Glomerular visceral epithelial cell (primary cell): Measurements from ENCODE around the gene OR8J1.
"Not testable (repeated sequence)": the region's sequence is repeated elsewhere in the genome, so short reads cannot be mapped to it uniquely, and the experiment has no call there.

Source experiments
- DNase-seq: peaks from one replicate; pipeline ENCODE4 v3.0.0-alpha.2; 2016; ENCODE audit errors: extremely low spot score

The OR8J1 gene, protein sequence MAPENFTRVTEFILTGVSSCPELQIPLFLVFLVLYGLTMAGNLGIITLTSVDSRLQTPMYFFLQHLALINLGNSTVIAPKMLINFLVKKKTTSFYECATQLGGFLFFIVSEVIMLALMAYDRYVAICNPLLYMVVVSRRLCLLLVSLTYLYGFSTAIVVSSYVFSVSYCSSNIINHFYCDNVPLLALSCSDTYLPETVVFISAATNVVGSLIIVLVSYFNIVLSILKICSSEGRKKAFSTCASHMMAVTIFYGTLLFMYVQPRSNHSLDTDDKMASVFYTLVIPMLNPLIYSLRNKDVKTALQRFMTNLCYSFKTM

DNA sequence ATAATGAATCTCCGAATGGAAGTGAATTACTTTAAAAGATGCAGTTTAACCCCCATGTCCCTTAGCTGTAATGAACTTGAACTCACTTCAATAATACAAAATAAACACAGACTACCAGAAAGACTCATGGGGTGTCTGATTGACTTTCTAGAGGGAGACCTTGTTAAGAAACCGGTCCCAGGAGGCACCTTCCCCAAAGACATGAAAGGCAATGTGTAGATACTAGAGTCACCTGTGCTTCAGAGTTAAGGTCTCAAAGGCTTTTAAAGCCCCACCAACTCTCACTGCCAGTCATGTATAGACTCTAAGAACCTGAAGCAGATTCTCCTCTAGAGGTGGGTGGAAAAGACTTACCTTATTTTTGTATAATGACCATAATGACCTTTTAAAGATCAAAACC, at the start of gene OR8J1:
Gene OR8J1 (plus strand): TSS at position 301 of the 400 bp plus-strand sequence. CDS start 5,956 bp downstream, outside the sequence.
- DNase-seq = no peak

DNA sequence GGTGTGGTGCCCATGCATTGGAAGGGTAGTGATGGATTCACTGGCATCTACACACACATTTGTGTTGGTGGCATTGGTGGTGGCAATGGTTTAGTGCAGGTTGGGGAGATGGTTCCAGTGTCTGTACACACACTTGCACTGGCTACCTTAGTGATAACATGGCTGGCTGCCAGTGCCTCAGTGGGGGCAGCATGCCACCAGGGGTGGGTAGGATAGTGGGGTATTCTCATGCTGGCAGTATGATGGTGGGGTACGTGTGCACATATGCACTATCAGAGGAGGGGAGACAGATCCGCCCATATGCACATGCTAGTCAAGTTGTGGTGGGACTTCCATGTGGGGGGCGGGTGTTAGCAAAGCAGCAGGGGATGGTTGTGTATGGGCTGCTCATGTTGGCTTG, 46.3 kb upstream of the OR8J1 start:
- no peak for DNase-seq

DNA sequence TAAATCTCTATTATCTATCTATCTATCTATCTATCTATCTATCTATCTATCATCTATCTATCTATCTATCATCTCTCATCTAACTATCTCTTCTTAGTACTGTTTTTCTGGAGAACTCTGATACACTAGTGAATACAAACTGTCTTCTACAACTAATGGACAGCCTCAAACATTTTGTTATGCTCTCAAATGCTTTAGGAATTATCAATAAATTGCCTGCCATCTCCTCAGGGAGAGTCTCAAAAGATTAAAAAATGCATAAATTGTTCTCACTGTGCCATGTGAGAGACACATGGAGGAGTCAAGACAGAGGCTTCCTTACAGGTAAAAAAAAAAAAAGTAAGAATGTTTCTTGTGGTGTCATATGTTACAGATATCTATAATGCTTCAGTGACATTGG, 39.2 kb upstream of the OR8J1 start, which contains the start of gene OR8K3:
Gene OR8K3 (plus strand): TSS at position 301 of the 400 bp plus-strand sequence. CDS start 3,163 bp downstream, outside the sequence.
- DNase-seq = no peak

DNA sequence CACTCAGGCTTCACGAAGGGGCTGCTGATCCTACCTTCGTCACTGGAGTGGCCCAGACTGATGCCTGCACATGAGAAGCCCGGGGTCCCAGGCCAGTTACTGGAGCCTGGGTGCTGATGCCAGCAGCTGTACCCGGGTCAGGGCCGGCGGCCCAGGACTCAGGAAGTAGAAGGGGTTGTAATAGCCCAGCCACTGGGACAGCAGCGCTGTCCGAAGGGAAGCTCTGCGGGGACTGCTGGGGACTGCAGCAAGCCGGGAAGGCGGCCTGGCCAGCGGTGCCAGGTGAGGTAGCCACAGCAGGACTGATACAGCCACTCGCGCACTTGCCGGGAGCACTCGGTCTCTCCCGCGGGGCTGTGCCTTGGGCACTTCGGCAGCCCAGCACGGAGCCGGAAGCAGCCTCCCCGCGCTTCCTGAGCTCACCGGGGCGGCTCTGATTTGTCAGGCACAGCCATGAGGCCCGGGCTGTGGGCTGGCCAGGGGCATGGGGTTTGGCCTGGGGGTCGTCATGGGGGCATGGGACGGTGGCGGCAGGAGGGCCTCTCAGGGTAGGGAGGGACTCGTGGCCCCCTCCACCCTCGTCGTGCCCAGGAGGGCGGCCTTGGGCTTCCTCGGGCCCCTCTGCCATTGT, 22.1 kb upstream of the OR8J1 start:
- DNase-seq = no peak

DNA sequence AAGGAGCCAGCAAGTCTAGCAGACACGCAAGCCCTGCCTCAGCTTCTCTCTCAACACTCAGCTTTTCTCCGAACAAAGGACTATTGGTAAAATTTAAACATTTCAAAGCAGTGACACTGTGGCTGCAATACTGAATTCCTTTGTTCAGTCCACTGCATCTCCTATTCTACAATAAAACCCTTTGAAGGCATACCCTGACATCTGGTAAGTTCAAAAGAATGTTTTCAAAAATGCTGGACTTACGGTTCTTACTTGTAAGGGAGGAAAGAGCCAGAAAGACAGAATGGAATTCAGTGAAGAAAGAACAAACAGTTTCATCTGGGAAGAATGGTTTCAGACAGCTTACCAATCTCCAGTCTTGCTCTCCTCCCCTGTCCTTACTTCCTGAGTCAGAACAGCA, 20.9 kb upstream of the OR8J1 start:
- no peak for DNase-seq

DNA sequence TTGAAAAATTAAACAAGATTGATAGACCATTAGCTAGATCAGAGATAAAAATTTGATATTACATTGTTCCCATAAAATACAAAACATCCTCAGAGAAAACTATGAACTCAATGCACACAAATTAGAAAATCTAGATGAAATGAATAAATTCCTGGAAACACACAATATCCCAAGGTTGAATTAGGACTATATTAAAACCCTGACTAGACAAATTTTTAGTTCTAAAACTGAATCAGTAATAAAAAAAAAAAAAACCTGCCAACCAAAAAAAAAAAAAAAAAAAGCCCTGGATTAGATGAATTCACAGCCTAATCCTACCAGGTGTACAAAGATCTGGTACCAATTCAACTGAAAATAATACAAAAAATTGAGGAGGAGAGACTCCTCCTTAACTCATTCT, 13.8 kb upstream of the OR8J1 start:
- no peak for DNase-seq

DNA sequence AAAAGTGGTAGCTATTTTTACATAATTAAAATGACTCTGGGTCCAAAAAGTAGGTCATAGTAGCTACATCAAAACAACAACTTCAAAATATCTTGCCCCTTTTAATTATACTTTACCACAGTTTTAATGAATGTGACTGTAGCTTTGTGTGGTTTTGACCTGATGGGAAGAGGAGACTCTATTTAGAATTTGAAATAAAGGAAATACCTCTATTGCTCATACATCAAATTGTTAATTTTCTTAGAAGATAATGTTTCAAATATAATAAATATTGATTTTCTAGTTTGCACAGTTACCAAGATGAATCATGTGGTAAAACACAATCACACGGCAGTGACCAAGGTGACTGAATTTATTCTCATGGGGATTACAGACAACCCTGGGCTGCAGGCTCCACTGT, 8.4 kb upstream of the OR8J1 start, which contains the start of gene OR8K1:
Gene OR8K1 (plus strand): TSS at position 301 of the 400 bp plus-strand sequence. CDS start 0 bp downstream, at position 301.
- no peak for DNase-seq

DNA sequence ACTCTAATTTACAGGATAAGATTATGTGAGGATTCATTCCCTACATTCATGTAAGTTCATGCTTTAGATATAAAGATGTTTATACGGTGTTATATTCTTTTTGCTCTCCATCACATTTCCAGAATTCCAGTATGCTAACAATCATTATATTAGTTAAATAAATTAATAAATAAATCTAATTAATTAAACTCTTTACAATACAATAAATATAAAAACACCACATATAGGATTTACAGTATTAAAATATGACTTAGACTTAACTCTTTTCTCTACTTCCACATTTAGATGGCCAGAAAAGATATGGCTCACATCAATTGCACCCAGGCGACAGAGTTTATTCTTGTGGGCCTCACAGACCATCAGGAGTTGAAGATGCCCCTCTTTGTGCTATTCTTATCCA, 21.2 kb downstream of the OR8J1 start, which contains the start of gene OR8U1:
Gene OR8U1 (plus strand): TSS at position 301 of the 400 bp plus-strand sequence. CDS start 0 bp downstream, at position 301.
- no peak for DNase-seq

DNA sequence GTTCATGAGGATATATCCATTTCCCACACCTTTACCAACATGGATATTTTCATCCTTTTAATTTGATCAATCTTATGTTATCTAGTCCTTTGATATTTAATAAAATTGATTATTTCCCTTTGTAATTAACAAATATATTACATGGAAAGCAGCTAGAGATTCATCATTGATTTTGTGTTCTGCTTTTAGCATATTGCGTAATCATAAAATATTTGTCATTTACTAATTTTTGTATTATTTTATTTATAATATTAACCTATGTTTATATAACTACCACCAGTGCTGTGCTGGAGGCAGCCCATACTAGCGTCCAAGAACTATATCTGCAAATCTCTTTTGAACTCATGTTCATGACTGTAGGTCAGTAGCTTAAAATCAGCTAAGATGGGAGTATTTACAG, 26.0 kb downstream of the OR8J1 start:
- no peak for DNase-seq

DNA sequence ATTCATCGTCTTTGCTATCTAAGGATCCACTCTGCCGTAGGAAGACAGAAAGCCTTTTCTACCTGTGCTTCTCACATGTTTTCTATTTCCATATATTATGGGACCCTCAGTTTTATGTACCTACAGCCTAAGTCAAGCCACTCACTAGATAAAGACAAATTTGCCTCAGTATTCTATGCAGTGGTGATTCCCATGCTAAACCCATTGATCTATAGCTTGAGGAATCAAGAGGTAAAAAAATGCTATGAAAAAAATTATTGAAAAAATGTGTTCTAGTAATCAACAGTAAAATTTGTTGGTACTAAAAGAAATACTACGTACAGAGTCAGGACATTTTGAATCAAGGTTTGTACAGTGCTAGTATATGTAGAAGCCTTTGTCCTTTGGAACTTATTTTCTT, 40.3 kb downstream of the OR8J1 start:
- no peak for DNase-seq

DNA sequence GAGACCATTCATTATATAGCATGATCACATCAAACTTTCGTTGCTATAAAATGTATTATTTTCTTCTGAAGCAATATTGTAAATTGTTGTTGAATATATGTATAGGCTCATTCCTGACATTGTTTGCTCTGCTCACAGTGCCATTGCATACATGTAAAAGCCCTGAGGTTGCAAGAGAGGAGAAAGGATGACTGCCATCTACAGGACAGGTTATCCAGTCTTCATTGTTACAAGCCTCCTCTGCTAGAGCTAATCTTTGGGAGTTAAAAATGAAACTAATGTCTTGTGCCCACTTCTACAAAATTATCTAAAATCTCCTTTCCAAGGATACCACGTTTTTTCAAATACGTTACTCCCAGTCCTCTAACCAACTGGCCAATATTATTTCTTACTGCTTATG, 42.0 kb downstream of the OR8J1 start:
- no peak for DNase-seq

DNA sequence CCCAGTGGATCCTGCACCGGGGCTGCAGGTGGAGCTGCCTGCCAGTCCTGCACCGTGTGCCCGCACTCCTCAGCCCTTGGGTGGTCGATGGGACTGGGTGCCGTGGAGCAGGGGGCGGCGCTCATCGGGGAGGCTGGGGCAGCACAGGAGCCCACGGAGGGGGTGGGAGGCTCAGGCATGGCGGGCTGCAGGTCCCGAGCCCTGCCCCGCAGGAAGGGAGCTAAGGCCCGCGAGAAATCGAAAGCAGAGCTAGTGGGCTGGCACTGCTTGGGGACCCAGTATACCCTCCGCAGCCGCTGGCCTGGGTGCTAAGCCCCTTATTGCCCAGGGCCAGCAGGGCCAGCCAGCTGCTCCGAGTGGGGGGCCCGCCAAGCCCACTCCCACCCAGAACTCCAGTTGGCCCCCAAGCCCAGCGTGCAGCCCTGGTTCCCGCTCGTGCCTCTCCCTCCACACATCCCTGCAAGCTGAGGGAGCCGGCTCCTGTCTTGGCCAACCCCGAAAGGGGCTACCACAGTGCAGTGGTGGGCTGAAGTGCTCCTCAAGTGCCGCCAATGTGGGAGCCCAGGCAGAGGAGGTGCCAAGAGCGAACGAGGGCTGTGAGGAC, 47.9 kb downstream of the OR8J1 start:
- DNase-seq = not testable (repeated sequence)

DNA sequence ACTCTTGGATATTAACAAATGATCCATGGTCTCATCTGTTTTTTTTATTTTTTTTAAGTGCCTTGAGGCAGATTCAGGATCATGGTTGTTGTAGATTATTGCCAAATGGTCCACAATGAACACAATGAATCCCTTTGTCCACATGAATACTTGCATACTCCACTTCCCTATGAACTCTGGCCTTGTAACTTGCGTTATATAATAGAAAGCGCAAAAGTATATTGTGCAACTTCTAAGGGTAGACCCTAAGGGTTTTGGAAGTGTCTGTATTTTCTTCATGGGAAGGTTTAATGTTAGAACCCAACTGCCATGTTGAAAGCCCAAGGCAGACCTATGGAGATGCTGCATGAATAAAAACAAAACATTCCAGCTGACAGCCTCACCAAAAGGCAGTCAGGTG, 50.3 kb downstream of the OR8J1 start:
- no peak for DNase-seq

DNA sequence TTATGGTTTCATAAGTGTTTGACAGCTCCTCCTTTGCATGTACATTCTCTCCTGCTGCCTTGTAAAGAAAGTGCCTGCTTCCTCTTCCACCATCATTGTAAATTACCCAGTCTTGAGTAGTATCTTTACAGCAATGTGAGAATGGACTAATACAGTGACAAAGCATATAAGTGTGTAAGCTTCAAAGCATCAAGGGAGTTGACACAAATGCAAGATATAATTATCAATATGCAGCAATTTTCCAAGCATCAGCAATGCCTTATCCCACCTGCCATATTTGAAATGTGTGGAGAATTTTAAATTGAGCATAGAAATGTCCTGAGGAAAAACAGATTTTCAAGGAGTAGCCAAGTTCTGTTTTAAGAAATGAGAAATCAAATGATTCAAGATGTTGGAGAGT, 56.7 kb downstream of the OR8J1 start:
- DNase-seq = no peak
